Hair follicular keratinocyte (primary cell): ENCODE measurements around the gene RAP2A. TPM values are rescaled to one million over a fixed set of nuclear protein-coding genes. Genes with fewer than 3 reads are reported as not detected.

Experiments used
- total RNA-seq: library from RNA; depleted of rRNA; stranded (reverse); fragments of >200 nt; gene quantifications from 2 replicates; pipeline ENCODE4 v1.2.3, GENCODE V29; 2015

RAP2A gene
- total RNA-seq, result 18.3 and 19.5 TPM in 2 replicates

DNA sequence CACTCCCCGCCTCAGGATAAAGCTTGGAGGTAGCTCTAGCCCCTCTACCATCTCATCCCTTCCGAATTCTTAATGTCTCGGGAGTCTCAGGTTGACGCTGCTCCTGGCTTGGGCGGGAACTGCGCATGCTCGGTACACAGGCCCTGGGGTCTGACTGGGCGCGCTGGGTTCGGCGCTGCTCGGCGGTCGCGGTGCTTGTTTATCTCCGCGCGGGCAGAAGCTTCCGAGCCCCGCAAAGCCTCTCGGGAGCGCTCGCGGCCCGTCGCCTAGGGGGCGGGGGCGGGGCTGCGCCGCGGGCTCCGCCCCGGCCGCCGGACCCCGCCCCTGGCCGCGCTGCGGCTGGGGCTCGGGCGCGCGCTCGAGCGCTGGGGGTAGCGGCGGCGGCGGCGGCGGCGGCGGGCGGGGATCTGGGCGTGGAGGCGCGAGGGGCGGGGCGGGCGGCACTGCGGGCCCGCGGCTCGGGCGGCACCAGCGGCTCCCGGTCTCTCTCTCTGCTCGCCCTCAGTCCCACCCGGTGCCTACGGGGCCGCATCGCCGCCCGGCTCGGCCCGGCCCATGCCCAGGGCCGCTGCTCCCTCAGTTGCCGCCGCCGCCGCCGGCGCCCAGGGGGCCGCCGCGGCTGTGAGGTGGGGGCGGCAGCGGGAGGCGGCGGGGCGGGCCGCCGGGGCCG is at the start of gene RAP2A:
RAP2A (plus strand) TSS at position 443 of the 670 bp plus-strand sequence. CDS start 302 bp downstream, outside the sequence.

Other genes with a start within 250 kb of the RAP2A start
- 22.1 and 27.0 TPM in 2 replicates for gene MBNL2, start 211.8 kb upstream of the RAP2A start, total RNA-seq